DMS 273 treated with DMSO at 0.1 percent for 48 hours (cell line): ENCODE results near the gene ACSF3.
"Not testable (repeated sequence)": the region's sequence is repeated elsewhere in the genome, so short reads cannot be mapped to it uniquely, and the experiment has no call there.

Source experiments
- DNase-seq: peaks from one replicate; lab custom pipeline; 2025; lab: John Stamatoyannopoulos, UW

The ACSF3 gene

GRCh38 chr16:89190150-89190958 lies 96.7 kb downstream of the ACSF3 start:
- no peak for DNase-seq

- DNase-seq: no peak
Measured at GRCh38 chr16:89191033-89191900, 97.6 kb downstream of the ACSF3 start.

GRCh38 chr16:89191901-89192185 lies 98.2 kb downstream of the ACSF3 start:
- DNase-seq: no peak

- DNase-seq: not testable (repeated sequence)
Measured at GRCh38 chr16:89192186-89192955, 98.7 kb downstream of the ACSF3 start.

GRCh38 chr16:89192956-89193575 lies 99.4 kb downstream of the ACSF3 start:
- DNase-seq: no peak

DNA sequence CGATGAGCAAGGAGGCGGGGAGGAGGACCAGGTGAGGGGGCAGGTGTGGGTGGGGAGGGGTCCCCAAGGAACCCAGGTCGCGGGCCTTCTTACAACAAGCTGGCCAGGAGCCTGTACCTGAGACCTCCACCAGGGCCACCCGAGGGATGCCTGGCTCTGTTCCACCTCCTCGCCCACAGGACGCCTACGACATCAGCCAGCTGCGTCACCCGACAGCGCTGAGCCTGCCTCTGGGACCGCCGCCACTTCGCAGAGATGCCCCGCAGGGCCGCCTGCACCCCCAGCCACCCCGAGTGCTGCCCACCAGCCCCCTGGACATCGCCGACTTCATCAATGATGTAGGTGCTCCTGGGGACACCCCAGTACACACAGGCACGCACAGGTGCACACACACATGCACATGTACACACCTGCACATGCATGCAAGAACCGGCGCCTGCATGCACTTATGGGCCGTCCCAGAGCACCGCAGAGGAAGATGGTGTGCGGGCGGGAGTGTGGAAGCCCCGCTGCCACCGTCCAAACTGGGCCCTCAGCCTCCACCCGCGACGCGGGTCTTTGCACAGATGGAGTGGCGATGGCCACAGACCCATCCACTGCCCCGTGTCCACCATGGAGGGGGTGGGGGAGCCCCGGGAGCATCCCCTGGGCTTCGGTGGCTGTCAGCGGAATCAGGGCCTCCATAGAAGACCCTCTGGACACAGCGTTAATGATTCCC lies 100.1 kb downstream of the ACSF3 start:
- DNase-seq: no peak

- no peak for DNase-seq
Measured at GRCh38 chr16:89194340-89195311, 101.0 kb downstream of the ACSF3 start.

DNA sequence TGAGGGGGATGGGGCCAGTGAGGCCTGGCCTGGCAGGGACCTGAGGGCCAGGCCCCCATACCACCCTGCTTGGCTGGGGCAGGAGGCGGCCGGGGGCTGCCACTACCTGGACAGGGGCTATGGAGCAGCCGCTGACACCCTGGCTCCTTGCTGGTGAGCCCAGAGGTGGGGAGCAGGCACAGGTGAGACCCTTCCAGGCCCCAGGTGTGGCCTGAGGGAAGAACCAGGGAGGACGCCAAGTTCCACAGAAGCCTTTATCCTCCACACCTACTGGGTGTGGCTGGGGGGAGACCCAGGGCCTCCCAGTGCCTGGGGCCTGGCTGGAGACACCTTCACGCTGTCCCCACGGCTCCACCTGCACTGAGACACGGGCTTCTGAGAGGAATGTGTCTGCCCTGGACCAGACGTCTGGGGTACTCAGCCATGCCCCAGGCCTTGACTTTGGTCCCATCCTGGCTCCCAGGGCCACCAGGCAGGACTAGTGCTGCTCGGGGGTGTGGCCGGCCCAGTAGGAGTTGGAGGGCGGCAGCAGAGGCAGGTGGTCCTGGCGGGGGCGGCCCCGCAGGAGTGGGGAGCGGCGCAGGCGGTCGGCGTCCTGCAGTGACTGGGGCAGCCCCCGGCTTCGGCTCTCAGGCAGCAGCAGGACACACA lies 102.0 kb downstream of the ACSF3 start:
- no peak for DNase-seq

GRCh38 chr16:89197033-89197632 lies 103.5 kb downstream of the ACSF3 start:
- no peak for DNase-seq

DNA sequence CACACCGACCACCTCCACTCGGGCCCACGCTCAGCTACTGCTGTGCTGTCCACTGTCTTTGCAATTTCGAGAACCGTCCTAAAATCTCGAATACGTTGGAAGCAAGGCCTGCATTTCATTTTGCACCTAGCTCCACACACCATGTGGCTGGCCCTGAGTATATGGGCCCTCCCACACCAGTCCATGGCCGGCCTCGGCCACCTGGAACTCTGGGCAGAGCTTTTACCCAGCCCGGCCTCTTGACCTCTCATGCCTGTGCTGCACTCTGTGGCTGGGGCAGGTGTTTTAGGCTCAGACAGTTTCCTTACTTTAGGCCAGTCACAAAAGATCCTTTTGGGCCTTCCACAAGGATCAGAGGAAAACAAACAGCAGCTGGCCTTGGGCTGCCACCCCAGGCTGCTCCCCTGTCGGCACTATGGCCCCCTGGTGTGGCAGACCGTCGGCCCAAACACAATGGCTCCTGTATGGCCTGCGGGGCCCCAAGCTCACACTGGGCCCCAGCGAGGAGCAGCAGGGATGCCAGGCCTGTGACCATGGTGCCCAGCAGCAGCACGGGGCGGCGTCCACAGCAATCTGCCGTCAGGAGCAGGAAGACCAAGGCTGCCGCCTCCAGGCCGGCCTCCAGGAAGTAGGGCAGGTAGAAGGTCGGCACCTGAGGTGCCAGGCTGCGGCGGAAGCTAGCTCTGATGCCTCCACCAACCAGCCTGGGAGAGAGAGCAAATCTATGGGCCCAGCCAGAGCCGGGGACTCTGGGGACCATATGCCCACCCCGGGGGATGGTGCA lies 104.2 kb downstream of the ACSF3 start:
- no peak for DNase-seq

DNA sequence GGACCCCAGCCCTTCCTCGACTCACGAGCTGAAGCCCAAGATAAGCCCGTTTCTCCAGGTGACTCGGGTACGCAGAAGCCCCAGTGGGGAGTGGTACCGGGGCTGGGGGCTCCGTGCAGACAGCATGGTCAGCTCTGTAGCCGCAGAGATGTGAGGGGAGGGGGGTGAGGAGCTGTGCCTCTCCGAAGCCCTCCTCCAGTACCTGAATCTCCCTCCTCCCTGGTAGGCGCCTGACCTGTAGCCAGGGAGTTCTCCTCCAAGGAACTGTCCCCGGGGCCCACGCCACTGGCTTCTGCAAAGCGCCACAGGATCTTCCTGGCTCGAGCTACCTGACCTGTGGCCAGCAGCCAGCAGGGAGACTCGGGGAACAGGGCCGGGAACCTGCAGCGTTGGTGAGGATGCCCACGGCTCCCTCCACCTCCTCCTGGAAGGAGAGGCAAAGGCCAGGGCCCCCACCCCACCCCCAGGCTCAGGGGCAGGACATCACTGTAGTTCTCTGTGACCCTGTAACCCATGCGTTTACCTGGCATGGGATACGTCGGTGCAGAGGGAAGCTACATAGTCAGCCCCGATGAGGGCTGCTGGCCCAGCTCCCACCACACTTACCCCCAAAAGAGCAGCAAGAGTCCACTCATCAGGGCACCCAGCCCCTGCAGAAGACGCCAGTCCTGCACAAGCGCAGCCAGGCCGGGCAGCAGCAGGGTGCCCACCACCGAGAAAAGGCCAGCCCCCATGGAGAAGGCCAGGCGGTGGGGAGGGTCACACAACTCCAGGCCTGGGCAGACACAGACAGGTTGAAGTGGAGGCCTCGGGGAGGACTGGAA lies 105.0 kb downstream of the ACSF3 start:
- no peak for DNase-seq

GRCh38 chr16:89199241-89200123 lies 105.8 kb downstream of the ACSF3 start:
- DNase-seq: no peak

- DNase-seq: no peak
Measured at GRCh38 chr16:89200124-89200849, 106.6 kb downstream of the ACSF3 start, which contains the start of gene SLC22A31. TSS of gene SLC22A31 (minus strand) at chr16:89200537. CDS start at chr16:89200501, 36 bp downstream.

DNA sequence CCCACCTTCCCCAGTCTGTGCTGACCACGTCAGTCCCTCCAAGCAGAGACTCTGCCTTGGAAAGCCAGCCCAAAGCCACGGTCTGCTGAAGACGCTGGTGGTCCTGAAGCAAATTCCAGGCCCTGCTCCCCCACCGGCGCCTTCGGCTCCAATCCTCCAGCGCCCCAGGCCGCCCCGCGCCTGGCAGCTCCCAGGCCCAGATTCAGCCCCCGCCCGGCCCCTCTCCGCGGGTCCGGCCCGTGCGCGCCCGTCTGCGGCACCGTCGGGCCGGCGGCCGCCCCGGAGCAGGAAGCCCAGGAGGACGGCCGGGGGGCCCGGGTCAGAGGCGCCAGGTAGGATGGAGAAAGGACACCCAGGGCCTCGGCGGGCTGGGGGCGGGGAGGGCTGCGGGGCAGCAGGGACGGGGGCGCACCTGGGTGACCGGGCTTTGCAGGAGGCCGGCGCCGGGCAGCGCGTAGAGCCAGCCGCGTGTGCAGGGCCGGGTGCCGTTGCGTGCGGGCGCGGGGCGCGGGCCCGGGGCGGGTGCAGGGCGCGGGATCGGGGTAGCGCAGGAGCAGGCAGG lies 107.3 kb downstream of the ACSF3 start:
- no peak for DNase-seq
